UCSD-AML1 (cell line): ENCODE measurements around the gene FBXL13.
"Not testable (repeated sequence)": the region's sequence is repeated elsewhere in the genome, so short reads cannot be mapped to it uniquely, and the experiment has no call there.

ENCODE experiments used
- DNase-seq: peaks from one replicate; lab custom pipeline; 2025; ENCODE audit not compliant: unreplicated experiment; lab: John Stamatoyannopoulos, UW

The FBXL13 gene

GRCh38 chr7:102988088-102988487, 86.5 kb downstream of the FBXL13 start:
- DNase-seq, result no peak

- no peak for DNase-seq
Measured at GRCh38 chr7:102985176-102985783, 89.3 kb downstream of the FBXL13 start.

GRCh38 chr7:102983602-102984001, 91.0 kb downstream of the FBXL13 start:
- DNase-seq, result no peak

GRCh38 chr7:102982235-102982634, 92.4 kb downstream of the FBXL13 start:
- no peak for DNase-seq

- DNase-seq, result no peak
Measured at GRCh38 chr7:102981451-102981850, 93.1 kb downstream of the FBXL13 start.

- no peak for DNase-seq
Measured at GRCh38 chr7:102979670-102980069, 94.9 kb downstream of the FBXL13 start.

GRCh38 chr7:102978284-102978683, 96.3 kb downstream of the FBXL13 start:
- no peak for DNase-seq

GRCh38 chr7:102977586-102977985, 97.0 kb downstream of the FBXL13 start:
- DNase-seq, result not testable (repeated sequence)

- DNase-seq, result no peak
Measured at GRCh38 chr7:102976493-102976892, 98.1 kb downstream of the FBXL13 start.

- DNase-seq, result no peak
Measured at GRCh38 chr7:102975854-102976253, 98.7 kb downstream of the FBXL13 start.

- no peak for DNase-seq
Measured at GRCh38 chr7:102974366-102975236, 100.0 kb downstream of the FBXL13 start.

GRCh38 chr7:102973096-102973802, 101.3 kb downstream of the FBXL13 start:
- no peak for DNase-seq

- no peak for DNase-seq
Measured at GRCh38 chr7:102967798-102968197, 106.8 kb downstream of the FBXL13 start.

- DNase-seq, result no peak
Measured at GRCh38 chr7:102966465-102966864, 108.1 kb downstream of the FBXL13 start.

GRCh38 chr7:102961993-102962392, 112.6 kb downstream of the FBXL13 start:
- DNase-seq, result not testable (repeated sequence)

- not testable (repeated sequence) for DNase-seq
Measured at GRCh38 chr7:102958004-102958403, 116.6 kb downstream of the FBXL13 start.

GRCh38 chr7:102954359-102954758, 120.2 kb downstream of the FBXL13 start:
- DNase-seq, result not testable (repeated sequence)

- DNase-seq, result no peak
Measured at GRCh38 chr7:102953406-102953805, 121.2 kb downstream of the FBXL13 start.

GRCh38 chr7:102951839-102952238, 122.8 kb downstream of the FBXL13 start:
- DNase-seq, result no peak

GRCh38 chr7:102944241-102944640, 130.4 kb downstream of the FBXL13 start:
- DNase-seq, result no peak

- DNase-seq, result no peak
Measured at GRCh38 chr7:102943423-102944169, 131.0 kb downstream of the FBXL13 start.
